Measurements from ENCODE around the gene MGAT1.
"Not testable (repeated sequence)": the region's sequence is repeated elsewhere in the genome, so short reads cannot be mapped to it uniquely, and the experiment has no call there.

DNA sequence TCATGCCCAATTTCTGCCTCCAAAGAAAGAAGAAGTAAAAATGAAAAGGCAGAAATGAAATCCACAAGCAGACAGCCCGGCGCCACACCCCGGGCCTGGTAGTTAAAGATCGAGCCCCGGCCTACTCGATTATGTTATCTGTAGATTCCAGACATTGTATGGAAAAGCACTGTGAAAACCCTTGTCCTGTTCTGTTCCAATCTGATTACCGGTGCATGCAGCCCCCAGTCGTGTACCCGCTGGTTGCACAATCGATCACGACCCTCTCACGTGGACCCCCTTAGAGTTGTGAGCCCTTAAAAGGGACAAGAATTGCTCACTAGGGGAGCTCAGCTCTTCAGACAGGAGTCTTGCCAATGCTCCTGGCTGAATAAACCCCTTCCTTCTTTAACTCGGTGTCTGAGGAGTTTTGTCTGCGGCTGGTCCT is 20.7 kb downstream of the MGAT1 start:
- TF ChIP-seq, protein P1, sequence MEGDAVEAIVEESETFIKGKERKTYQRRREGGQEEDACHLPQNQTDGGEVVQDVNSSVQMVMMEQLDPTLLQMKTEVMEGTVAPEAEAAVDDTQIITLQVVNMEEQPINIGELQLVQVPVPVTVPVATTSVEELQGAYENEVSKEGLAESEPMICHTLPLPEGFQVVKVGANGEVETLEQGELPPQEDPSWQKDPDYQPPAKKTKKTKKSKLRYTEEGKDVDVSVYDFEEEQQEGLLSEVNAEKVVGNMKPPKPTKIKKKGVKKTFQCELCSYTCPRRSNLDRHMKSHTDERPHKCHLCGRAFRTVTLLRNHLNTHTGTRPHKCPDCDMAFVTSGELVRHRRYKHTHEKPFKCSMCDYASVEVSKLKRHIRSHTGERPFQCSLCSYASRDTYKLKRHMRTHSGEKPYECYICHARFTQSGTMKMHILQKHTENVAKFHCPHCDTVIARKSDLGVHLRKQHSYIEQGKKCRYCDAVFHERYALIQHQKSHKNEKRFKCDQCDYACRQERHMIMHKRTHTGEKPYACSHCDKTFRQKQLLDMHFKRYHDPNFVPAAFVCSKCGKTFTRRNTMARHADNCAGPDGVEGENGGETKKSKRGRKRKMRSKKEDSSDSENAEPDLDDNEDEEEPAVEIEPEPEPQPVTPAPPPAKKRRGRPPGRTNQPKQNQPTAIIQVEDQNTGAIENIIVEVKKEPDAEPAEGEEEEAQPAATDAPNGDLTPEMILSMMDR (IDR thresholded peaks at IDR 0.05; ENCODE audit: low read depth, low read length), result not testable (repeated sequence)
- not testable (repeated sequence) for TF ChIP-seq EZH2phosphoT487 (IDR thresholded peaks at IDR 0.05; ENCODE audit: low read depth)

Data from OCI-LY3 (cell line).